ENCODE measurements around the gene NHLRC1.

The NHLRC1 gene

DNA sequence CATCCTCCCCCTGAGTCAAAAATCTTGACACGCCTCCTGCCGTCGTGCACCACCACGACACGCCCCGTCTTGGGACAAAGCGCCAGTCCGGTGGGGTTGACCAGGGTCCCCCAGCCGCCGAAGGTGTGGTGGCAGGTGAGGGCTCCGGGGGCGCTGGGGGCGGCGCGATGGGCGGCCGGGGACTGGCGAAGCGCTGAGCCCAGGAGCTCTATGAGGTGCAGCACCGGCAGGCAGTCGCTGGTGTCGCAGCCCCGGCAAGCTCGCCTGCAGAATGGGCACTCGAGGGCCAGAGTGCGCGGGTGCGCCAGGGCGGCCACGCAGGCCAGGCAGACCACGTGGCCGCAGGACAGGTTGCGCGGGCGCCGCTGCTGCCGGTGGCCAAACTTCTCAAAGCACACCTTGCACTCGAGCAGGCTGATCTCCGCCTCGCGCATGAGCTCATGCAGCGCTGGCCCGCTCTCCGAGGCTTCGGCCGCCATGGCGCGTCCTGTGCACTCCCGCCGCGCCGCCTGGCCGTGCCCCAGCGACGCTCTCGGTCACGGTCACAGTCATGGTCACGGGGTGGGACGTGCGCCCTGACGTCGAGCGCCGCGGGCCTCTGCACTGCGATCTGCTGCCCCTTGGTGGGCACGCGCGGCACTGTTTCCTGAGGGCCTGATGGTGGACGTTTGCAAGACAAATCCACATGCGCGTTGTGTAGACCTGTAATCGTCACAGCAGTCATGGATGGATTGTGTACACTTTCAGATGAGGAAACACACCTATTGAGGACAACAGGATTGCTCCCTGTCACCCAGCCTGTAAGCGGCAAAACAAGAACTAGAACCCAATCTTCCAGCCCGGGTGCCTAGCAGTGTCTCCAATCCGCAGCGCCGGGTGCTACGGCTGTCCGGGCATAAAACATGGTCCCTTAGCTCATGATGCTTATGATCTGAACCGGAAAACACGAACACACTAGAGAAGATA lies at the start of gene NHLRC1:
NHLRC1 (minus strand) TSS at position 550 of the 966 bp plus-strand sequence; CDS start at position 479, 71 bp downstream.
- DNase-seq (ENCODE audit: low read depth): peak; percentile 92
- TF ChIP-seq CTCF (IDR thresholded peaks at IDR 0.05; ENCODE audit: insufficient read depth, low read depth, low read length, missing control alignments): peak; percentile 81
- H3K4me3 ChIP-seq (ENCODE audit: low read depth, low read length): peak within 1 kb of the TSS; percentile 36

DNA sequence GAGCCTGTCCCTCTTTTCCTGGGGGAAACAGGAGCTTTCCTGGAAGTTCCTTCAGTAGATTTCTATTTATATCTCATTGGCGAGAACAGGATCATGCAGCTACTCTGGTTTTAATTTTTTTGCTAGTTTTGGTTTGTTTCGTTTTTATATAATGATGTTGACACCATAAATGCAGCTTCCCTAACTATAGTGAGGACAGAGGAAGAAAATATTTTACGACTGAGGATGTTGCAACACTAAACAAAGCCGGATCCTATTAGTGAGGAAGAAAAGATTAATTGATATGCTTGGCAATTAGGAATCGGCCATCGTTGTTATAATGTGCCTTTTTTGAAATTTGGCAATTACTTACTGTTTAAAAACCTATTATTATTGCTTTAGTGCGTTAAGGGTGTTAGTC lies 49.4 kb upstream of the NHLRC1 start:
- TF ChIP-seq CTCF (IDR thresholded peaks at IDR 0.05; ENCODE audit: insufficient read depth, low read depth, low read length, missing control alignments): no peak
- DNase-seq (ENCODE audit: low read depth): no peak
- H3K4me3 ChIP-seq (ENCODE audit: low read depth, low read length): no peak overlapping the region

DNA sequence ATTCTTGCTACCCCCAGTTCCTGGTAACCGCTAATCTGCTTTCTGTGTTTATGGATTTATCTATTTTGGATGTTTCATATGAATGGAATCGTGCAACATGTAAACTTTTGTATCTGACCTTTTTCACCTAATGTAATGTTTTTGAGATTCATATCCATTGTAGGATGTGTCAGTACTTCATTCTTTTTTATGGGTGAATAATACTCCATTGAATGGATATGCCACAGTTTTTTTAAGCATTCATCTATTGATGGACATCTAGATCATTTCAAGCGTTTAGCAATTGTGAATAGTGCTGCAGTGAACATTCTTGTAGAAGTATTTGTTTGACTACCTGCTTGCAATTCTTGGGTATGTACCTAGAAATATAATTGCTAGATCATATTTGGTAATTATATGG lies 45.8 kb upstream of the NHLRC1 start:
- no peak for DNase-seq (ENCODE audit: low read depth)
- H3K4me3 ChIP-seq (ENCODE audit: low read depth, low read length): no peak overlapping the region

GRCh38 chr6:18166312-18167036 lies 44.0 kb upstream of the NHLRC1 start:
- no peak overlapping the region for H3K4me3 ChIP-seq (ENCODE audit: low read depth, low read length)
- TF ChIP-seq CTCF (IDR thresholded peaks at IDR 0.05; ENCODE audit: insufficient read depth, low read depth, low read length, missing control alignments): no peak
- DNase-seq (ENCODE audit: low read depth): no peak

More for the DNA sequence above, 45.8 kb upstream of the NHLRC1 start:
- TF ChIP-seq CTCF (IDR thresholded peaks at IDR 0.05; ENCODE audit: insufficient read depth, low read depth, low read length, missing control alignments): no peak

DNA sequence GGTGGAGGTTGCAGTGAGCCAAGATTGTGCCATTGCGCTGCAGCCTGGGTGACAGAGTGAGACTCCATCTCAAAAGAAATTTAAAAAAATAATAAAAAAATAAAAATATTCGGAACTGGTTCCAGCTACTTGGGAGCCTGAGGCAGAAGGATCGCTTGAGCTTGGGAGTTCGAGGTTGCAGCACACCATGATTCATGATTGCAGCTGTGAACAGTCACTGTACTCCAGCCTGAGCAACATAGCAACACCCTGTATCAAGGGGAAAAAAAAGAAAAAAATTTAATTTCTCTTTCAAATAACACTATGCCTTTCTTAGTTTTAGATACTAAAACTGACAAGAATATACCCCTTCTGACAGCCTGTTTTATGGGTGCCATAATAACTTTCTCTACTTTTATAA lies 43.3 kb upstream of the NHLRC1 start:
- H3K4me3 ChIP-seq (ENCODE audit: low read depth, low read length): no peak overlapping the region
- no peak for TF ChIP-seq CTCF (IDR thresholded peaks at IDR 0.05; ENCODE audit: insufficient read depth, low read depth, low read length, missing control alignments)
- no peak for DNase-seq (ENCODE audit: low read depth)

GRCh38 chr6:18162401-18162800 lies 39.9 kb upstream of the NHLRC1 start:
- DNase-seq (ENCODE audit: low read depth): no peak
- TF ChIP-seq CTCF (IDR thresholded peaks at IDR 0.05; ENCODE audit: insufficient read depth, low read depth, low read length, missing control alignments): no peak
- H3K4me3 ChIP-seq (ENCODE audit: low read depth, low read length): no peak overlapping the region

All from GM12865 (cell line).